NCI-H82 treated with DMSO at 0.1 percent for 48 hours (cell line): ENCODE measurements around the gene IPO4.

Source experiments
- DNase-seq: peaks from one replicate; lab custom pipeline; 2025; ENCODE audit not compliant: unreplicated experiment; lab: John Stamatoyannopoulos, UW

IPO4 gene

GRCh38 chr14:24147761-24148428, 40.7 kb downstream of the IPO4 start:
- no peak for DNase-seq

- peak; percentile 94 for DNase-seq
Observed at GRCh38 chr14:24146978-24147760, 41.4 kb downstream of the IPO4 start, which contains the start of gene RNF31. Gene RNF31, plus strand, starts transcription at chr14:24147498. Its CDS starts 201 bp downstream, at chr14:24147699.

- DNase-seq: peak; percentile 88
Observed at GRCh38 chr14:24146453-24146977, 42.1 kb downstream of the IPO4 start, which contains the start of gene PSME2. Gene PSME2, minus strand, starts transcription at chr14:24146610. Its CDS starts 29 bp downstream, at chr14:24146581.

- DNase-seq: no peak
Observed at GRCh38 chr14:24145690-24146452, 42.7 kb downstream of the IPO4 start.

GRCh38 chr14:24145219-24145618, 43.4 kb downstream of the IPO4 start:
- no peak for DNase-seq

GRCh38 chr14:24144451-24144850, 44.2 kb downstream of the IPO4 start:
- DNase-seq: no peak

- no peak for DNase-seq
Observed at GRCh38 chr14:24143511-24143910, 45.1 kb downstream of the IPO4 start.

GRCh38 chr14:24141097-24141880, 47.3 kb downstream of the IPO4 start, which contains the start of gene EMC9:
Gene EMC9, minus strand, starts transcription at chr14:24141591. Its CDS starts 287 bp downstream, at chr14:24141304.
- DNase-seq: peak; percentile 96

GRCh38 chr14:24139272-24139934, 49.2 kb downstream of the IPO4 start:
- DNase-seq: no peak

GRCh38 chr14:24138396-24139271, 50.0 kb downstream of the IPO4 start:
- DNase-seq: no peak

- DNase-seq: no peak
Observed at GRCh38 chr14:24137529-24138395, 50.9 kb downstream of the IPO4 start.

- no peak for DNase-seq
Observed at GRCh38 chr14:24136684-24137528, 51.7 kb downstream of the IPO4 start.

- peak; percentile 43 for DNase-seq
Observed at GRCh38 chr14:24135834-24136683, 52.6 kb downstream of the IPO4 start, which contains the start of gene PSME1. Gene PSME1, plus strand, starts transcription at chr14:24136194. Its CDS starts 69 bp downstream, at chr14:24136263.

- no peak for DNase-seq
Observed at GRCh38 chr14:24135584-24135833, 53.1 kb downstream of the IPO4 start.

- no peak for DNase-seq
Observed at GRCh38 chr14:24133735-24134134, 54.9 kb downstream of the IPO4 start.

- DNase-seq: no peak
Observed at GRCh38 chr14:24132976-24133375, 55.6 kb downstream of the IPO4 start.
